Epithelial cell of esophagus (primary cell): Measurements from ENCODE around the gene TSHR.
"Not testable (repeated sequence)": the region's sequence is repeated elsewhere in the genome, so short reads cannot be mapped to it uniquely, and the experiment has no call there.

Experiments
- DNase-seq: peaks from one replicate; pipeline ENCODE4 v3.0.0; 2010; ENCODE audit warnings: low read depth
- H3K4me3 ChIP-seq: 2 replicates; pipeline ENCODE4 v1.5.1; 2011; ENCODE audit warnings: mild to moderate bottlenecking, low read length, control low read depth
- TF ChIP-seq, protein P1 (sequence below): IDR thresholded peaks from 2 replicates; pipeline ENCODE4 v1.5.1; 2011; ENCODE audit warnings: low read depth, mild to moderate bottlenecking, low read length, control low read depth, inconsistent platforms; ENCODE audit not compliant: insufficient read depth; ENCODE audit errors: missing control alignments

Gene TSHR

GRCh38 chr14:81028461-81028860, 73.0 kb downstream of the TSHR start:
- no peak overlapping the region for H3K4me3 ChIP-seq
- no peak for DNase-seq
- TF ChIP-seq, protein P1, sequence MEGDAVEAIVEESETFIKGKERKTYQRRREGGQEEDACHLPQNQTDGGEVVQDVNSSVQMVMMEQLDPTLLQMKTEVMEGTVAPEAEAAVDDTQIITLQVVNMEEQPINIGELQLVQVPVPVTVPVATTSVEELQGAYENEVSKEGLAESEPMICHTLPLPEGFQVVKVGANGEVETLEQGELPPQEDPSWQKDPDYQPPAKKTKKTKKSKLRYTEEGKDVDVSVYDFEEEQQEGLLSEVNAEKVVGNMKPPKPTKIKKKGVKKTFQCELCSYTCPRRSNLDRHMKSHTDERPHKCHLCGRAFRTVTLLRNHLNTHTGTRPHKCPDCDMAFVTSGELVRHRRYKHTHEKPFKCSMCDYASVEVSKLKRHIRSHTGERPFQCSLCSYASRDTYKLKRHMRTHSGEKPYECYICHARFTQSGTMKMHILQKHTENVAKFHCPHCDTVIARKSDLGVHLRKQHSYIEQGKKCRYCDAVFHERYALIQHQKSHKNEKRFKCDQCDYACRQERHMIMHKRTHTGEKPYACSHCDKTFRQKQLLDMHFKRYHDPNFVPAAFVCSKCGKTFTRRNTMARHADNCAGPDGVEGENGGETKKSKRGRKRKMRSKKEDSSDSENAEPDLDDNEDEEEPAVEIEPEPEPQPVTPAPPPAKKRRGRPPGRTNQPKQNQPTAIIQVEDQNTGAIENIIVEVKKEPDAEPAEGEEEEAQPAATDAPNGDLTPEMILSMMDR: no peak

GRCh38 chr14:81031488-81031887, 76.1 kb downstream of the TSHR start:
- TF ChIP-seq, protein P1: no peak
- peak; percentile 1 for DNase-seq
- no peak overlapping the region for H3K4me3 ChIP-seq

DNA sequence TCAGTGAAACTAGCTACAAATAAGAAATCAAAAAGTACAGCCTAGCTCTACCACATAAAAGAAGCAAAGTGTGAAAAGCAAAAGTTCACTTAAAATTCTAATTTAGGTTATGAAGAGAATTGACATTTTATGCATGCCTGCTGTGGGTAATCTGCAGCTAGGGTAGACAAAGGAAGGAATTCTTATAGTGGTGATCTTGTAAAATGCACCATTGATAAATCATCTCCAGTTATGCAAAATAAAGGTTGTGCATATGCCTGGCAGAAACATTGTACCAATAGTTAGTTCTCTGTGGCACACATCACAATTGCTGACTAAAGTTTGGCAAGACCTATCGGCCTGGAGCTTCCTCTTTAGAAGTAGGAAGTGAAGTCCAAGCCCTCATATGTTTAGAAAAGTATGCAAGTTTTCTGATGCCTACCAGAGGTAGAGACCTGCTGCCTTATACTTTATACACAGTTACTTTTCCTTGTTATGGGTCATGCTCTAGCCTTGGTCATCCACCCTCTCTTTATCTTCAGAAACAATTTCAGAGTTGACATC, 78.3 kb downstream of the TSHR start:
- H3K4me3 ChIP-seq: no peak overlapping the region
- no peak for DNase-seq
- TF ChIP-seq, protein P1: no peak

- TF ChIP-seq, protein P1: no peak
- no peak for DNase-seq
- no peak overlapping the region for H3K4me3 ChIP-seq
Observed at GRCh38 chr14:81042438-81042837, 87.0 kb downstream of the TSHR start.

- no peak overlapping the region for H3K4me3 ChIP-seq
- TF ChIP-seq, protein P1: no peak
- DNase-seq: no peak
Observed at GRCh38 chr14:81051547-81051946, 96.1 kb downstream of the TSHR start.

DNA sequence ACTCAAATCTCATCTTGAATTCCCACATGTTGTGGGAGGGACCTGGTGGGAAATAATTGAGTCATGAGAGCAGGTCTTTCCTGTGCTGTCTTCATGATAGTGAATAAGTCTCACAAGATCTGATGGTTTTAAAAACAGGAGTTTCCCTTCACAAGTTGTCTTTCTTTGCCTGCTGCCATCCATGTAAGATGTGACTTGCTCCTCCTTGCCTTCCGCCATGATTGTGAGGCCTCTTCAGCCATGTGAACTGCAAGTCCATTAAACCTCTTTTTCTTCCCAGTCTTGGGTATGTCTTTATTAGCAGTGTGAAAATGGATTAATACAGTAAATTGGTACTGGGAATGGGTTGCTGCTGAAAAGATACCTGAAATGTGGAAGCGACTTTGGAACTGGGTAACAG, 98.6 kb downstream of the TSHR start:
- H3K4me3 ChIP-seq: not testable (repeated sequence)

GRCh38 chr14:81055971-81056370, 100.5 kb downstream of the TSHR start:
- no peak for DNase-seq
- no peak overlapping the region for H3K4me3 ChIP-seq
- TF ChIP-seq, protein P1: no peak

More for the DNA sequence above, 98.6 kb downstream of the TSHR start:
- not testable (repeated sequence) for DNase-seq

GRCh38 chr14:81062380-81062779, 107.0 kb downstream of the TSHR start:
- H3K4me3 ChIP-seq: no peak overlapping the region
- TF ChIP-seq, protein P1: no peak
- no peak for DNase-seq
